H9 (cell line): ENCODE measurements around the gene DENND4A. TPM values are rescaled to one million over a fixed set of nuclear protein-coding genes. Genes with fewer than 3 reads are reported as not detected.

Experiments
- DNase-seq: peaks from one replicate; pipeline ENCODE4 v3.0.0-alpha.2; 2017
- H2AFZ ChIP-seq: one replicate; pipeline ENCODE4 v1.6.1; 2013; ENCODE audit warnings: mild to moderate bottlenecking, low read length, control low read depth, moderate library complexity
- H2AK5ac ChIP-seq: 2 replicates; pipeline ENCODE4 v1.6.1; 2013; ENCODE audit warnings: low read length, control low read depth, mixed read lengths; ENCODE audit not compliant: insufficient read length
- H2BK120ac ChIP-seq: one replicate; pipeline ENCODE4 v1.6.1; 2013; ENCODE audit warnings: low read depth, mild to moderate bottlenecking, low read length, control low read depth, inconsistent platforms; ENCODE audit not compliant: poor library complexity, severe bottlenecking
- H2BK12ac ChIP-seq: 2 replicates; pipeline ENCODE4 v1.6.1; 2013; ENCODE audit warnings: low read length, control low read depth, mixed read lengths, low read depth; ENCODE audit not compliant: insufficient read length
- H2BK15ac ChIP-seq: 2 replicates; pipeline ENCODE4 v1.6.1; 2013; ENCODE audit warnings: low read depth, low read length, control low read depth
- H2BK20ac ChIP-seq: one replicate; pipeline ENCODE4 v1.6.1; 2013; ENCODE audit warnings: low read depth, mild to moderate bottlenecking, low read length, control low read depth, inconsistent platforms; ENCODE audit not compliant: poor library complexity, severe bottlenecking
- H2BK5ac ChIP-seq: 2 replicates; pipeline ENCODE4 v1.6.1; 2013; ENCODE audit warnings: low read length, control low read depth, mixed read lengths; ENCODE audit not compliant: insufficient read length
- H3K14ac ChIP-seq: 2 replicates; pipeline ENCODE4 v1.6.1; 2013; ENCODE audit warnings: low read length, control low read depth; ENCODE audit not compliant: insufficient read depth
- H3K18ac ChIP-seq: 2 replicates; pipeline ENCODE4 v1.6.1; 2013; ENCODE audit warnings: low read depth, mild to moderate bottlenecking, mixed read lengths, low read length, control low read depth; ENCODE audit not compliant: insufficient read length
- H3K23ac ChIP-seq: 2 replicates; pipeline ENCODE4 v1.6.1; 2013; ENCODE audit warnings: low read length, control low read depth, mixed read lengths, low read depth; ENCODE audit not compliant: insufficient read length
- H3K23me2 ChIP-seq: 2 replicates; pipeline ENCODE4 v1.6.1; 2013; ENCODE audit warnings: low read depth, mild to moderate bottlenecking, mixed read lengths, low read length, control low read depth; ENCODE audit not compliant: insufficient read length, poor library complexity, severe bottlenecking
- H3K27ac ChIP-seq: 2 replicates; pipeline ENCODE4 v1.5.1; 2013; ENCODE audit warnings: low read length, control low read depth, mixed read lengths, low read depth; ENCODE audit not compliant: insufficient read length
- H3K27me3 ChIP-seq: 2 replicates; pipeline ENCODE4 v1.6.1; 2013; ENCODE audit warnings: low read length, control low read depth, inconsistent platforms; ENCODE audit not compliant: insufficient read depth
- H3K4ac ChIP-seq: 2 replicates; pipeline ENCODE4 v1.6.1; 2013; ENCODE audit warnings: low read depth, mild to moderate bottlenecking, control low read depth, inconsistent platforms, low read length, moderate library complexity
- H3K4me1 ChIP-seq: 2 replicates; pipeline ENCODE4 v1.6.1; 2013; ENCODE audit warnings: low read length, control low read depth, inconsistent platforms; ENCODE audit not compliant: insufficient read depth
- H3K4me2 ChIP-seq: 2 replicates; pipeline ENCODE4 v1.6.1; 2013; ENCODE audit warnings: low read length, control low read depth, mixed read lengths; ENCODE audit not compliant: insufficient read length, insufficient read depth
- H3K56ac ChIP-seq: 2 replicates; pipeline ENCODE4 v1.6.1; 2013; ENCODE audit warnings: low read depth, mild to moderate bottlenecking, mixed read lengths, low read length, control low read depth; ENCODE audit not compliant: insufficient read length
- H3K79me1 ChIP-seq: 2 replicates; pipeline ENCODE4 v1.6.1; 2013; ENCODE audit warnings: low read depth, mild to moderate bottlenecking, moderate library complexity, low read length, control low read depth, inconsistent platforms; ENCODE audit not compliant: insufficient read depth, poor library complexity, severe bottlenecking
- H3K79me2 ChIP-seq: 2 replicates; pipeline ENCODE4 v1.6.1; 2013; ENCODE audit warnings: low read length, control low read depth, inconsistent platforms; ENCODE audit not compliant: insufficient read depth
- H3K9ac ChIP-seq: 2 replicates; pipeline ENCODE4 v1.6.1; 2013; ENCODE audit warnings: low read length, control low read depth, mixed read lengths; ENCODE audit not compliant: insufficient read length; ENCODE audit errors: extremely low read depth
- H3K9me3 ChIP-seq: one replicate; pipeline ENCODE4 v1.6.1; 2013; ENCODE audit warnings: low read depth, low read length, inconsistent platforms; ENCODE audit not compliant: control insufficient read depth
- H3T11ph ChIP-seq: one replicate; pipeline ENCODE4 v1.6.1; 2013; ENCODE audit warnings: mild to moderate bottlenecking, low read length, control low read depth, inconsistent platforms
- H4K20me1 ChIP-seq: one replicate; pipeline ENCODE4 v1.6.1; 2013; ENCODE audit not compliant: control insufficient read depth, insufficient read length, insufficient read depth
- H4K5ac ChIP-seq: 2 replicates; pipeline ENCODE4 v1.6.1; 2013; ENCODE audit warnings: low read depth, mild to moderate bottlenecking, mixed read lengths, low read length, control low read depth; ENCODE audit not compliant: insufficient read length
- H4K8ac ChIP-seq: replicated peaks from 2 replicates; pipeline ENCODE4 v1.6.1; 2013; ENCODE audit warnings: low read length, control low read depth, mixed read lengths, low read depth; ENCODE audit not compliant: insufficient read length
- H4K91ac ChIP-seq: 2 replicates; pipeline ENCODE4 v1.6.1; 2013; ENCODE audit warnings: low read depth, mild to moderate bottlenecking, moderate library complexity, mixed read lengths, low read length, control low read depth; ENCODE audit not compliant: insufficient read length
- H3K27ac Mint-ChIP-seq, 3 experiments: 2 replicates in 2 of 3; 3 replicates in 1 of 3; pipeline ENCODE4 v1.8.0; 2020 to 2021; ENCODE audit warnings: mixed read lengths in 3 of 3, mild to moderate bottlenecking in 1 of 3, moderate library complexity in 1 of 3
- H3K27me3 Mint-ChIP-seq: 2 replicates; pipeline ENCODE4 v1.8.0; 2021; ENCODE audit warnings: low read depth, mild to moderate bottlenecking, moderate library complexity, mixed read lengths
- H3K36me3 Mint-ChIP-seq, 3 experiments: 2 replicates in 2 of 3; 3 replicates in 1 of 3; pipeline ENCODE4 v1.8.0; 2020 to 2021; ENCODE audit warnings: low read depth in 3 of 3, mixed read lengths in 3 of 3; ENCODE audit not compliant: insufficient read depth in 1 of 3
- H3K4me1 Mint-ChIP-seq, 2 experiments: 2 replicates each; pipeline ENCODE4 v1.8.0; 2020; ENCODE audit warnings: mixed read lengths in 2 of 2
- H3K4me3 Mint-ChIP-seq, 2 experiments: 2 replicates in 1 of 2; 3 replicates in 1 of 2; pipeline ENCODE4 v1.8.0; 2020 to 2021; ENCODE audit warnings: mild to moderate bottlenecking in 2 of 2, mixed read lengths in 2 of 2, moderate library complexity in 1 of 2
- H3K9me3 Mint-ChIP-seq, 2 experiments: 2 replicates in 1 of 2; 3 replicates in 1 of 2; pipeline ENCODE4 v1.8.0; 2020; ENCODE audit warnings: mild to moderate bottlenecking in 2 of 2, mixed read lengths in 2 of 2, moderate library complexity in 1 of 2
- WGBS: extraction: QIAGEN DNeasy Blood & Tissue Kit; methylation state at CpG from one replicate; pipeline ENCODE4 v1.1.7; 2013; ENCODE audit warnings: missing lambda C conversion rate, low lambda C conversion rate, mixed read lengths; ENCODE audit not compliant: insufficient read length; ENCODE audit errors: extremely low coverage; 5-methylcytosine and 5-hydroxymethylcytosine counted together
- total RNA-seq: library from RNA; stranded (reverse); gene quantifications from 2 replicates; pipeline ENCODE4 v1.2.1, GENCODE V29; 2021
- TF ChIP-seq, protein P1 (sequence below): fragments of 200-600 bp; sonication (generic); conservative IDR thresholded peaks from 3 replicates; pipeline ENCODE4 v1.8.0; 2021; ENCODE audit warnings: antibody characterized with exemption, mild to moderate bottlenecking

Gene DENND4A
- total RNA-seq, 1 experiment from 2014 or later, result 4.7 TPM

DNA sequence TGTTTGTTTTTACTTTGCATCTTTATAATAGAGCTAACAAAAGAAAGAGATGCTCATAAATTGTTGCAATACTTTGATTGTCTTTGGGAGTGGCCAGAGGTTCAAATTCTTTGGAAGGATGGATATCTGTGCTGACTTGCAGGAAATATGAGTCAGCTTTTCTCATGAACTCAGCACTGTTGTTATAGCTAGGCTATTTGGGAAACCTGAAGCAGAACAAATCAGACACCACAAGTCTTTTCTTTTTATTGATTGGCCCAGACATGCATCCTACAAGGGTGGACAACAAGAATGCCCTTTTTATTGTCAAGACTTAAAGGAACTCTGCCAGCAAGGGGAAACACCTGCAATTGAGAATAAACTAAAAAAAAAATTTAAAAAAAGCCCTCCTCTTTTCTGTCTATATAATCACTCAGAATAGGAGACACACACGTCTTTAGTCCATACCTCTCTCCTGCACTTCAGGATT is 4.6 kb upstream of the DENND4A start:
- H4K20me1 ChIP-seq, result no peaks in the 10 kb centered on the region
- H3T11ph ChIP-seq, result no peak overlapping the region
- no peak for DNase-seq
- no peak overlapping the region for H2AK5ac ChIP-seq
- TF ChIP-seq, protein P1, sequence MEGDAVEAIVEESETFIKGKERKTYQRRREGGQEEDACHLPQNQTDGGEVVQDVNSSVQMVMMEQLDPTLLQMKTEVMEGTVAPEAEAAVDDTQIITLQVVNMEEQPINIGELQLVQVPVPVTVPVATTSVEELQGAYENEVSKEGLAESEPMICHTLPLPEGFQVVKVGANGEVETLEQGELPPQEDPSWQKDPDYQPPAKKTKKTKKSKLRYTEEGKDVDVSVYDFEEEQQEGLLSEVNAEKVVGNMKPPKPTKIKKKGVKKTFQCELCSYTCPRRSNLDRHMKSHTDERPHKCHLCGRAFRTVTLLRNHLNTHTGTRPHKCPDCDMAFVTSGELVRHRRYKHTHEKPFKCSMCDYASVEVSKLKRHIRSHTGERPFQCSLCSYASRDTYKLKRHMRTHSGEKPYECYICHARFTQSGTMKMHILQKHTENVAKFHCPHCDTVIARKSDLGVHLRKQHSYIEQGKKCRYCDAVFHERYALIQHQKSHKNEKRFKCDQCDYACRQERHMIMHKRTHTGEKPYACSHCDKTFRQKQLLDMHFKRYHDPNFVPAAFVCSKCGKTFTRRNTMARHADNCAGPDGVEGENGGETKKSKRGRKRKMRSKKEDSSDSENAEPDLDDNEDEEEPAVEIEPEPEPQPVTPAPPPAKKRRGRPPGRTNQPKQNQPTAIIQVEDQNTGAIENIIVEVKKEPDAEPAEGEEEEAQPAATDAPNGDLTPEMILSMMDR, result no peak
- H2BK20ac ChIP-seq, result no peak overlapping the region
- no peak overlapping the region for H4K91ac ChIP-seq
- H2BK120ac ChIP-seq, result no peak overlapping the region
- H3K79me2 ChIP-seq, result no peaks in the 10 kb centered on the region
- no peak overlapping the region for H3K4me3 Mint-ChIP-seq
- no peaks in the 10 kb centered on the region for H3K27me3 Mint-ChIP-seq
- H2BK12ac ChIP-seq, result no peak overlapping the region
- no peak overlapping the region for H2BK5ac ChIP-seq
- no CpG with 5 or more reads among the region's 1 CpG for WGBS
- no peak overlapping the region for H4K8ac ChIP-seq
- H3K27ac ChIP-seq, result no peak overlapping the region
- no peaks in the 10 kb centered on the region for H3K79me1 ChIP-seq
- no peaks in the 10 kb centered on the region for H3K9me3 ChIP-seq
- H3K4me1 Mint-ChIP-seq, result peaks cover 22 to 24% of the 10 kb centered on the region in 2 experiments
- no peaks in the 10 kb centered on the region for H3K27me3 ChIP-seq
- no peak overlapping the region for H3K4ac ChIP-seq
- no peaks in the 10 kb centered on the region for H3K9me3 Mint-ChIP-seq
- H3K14ac ChIP-seq, result no peak overlapping the region
- H3K23me2 ChIP-seq, result no peaks in the 10 kb centered on the region
- no peak overlapping the region; a peak in 1 of 7 replicates for H3K27ac Mint-ChIP-seq
- no peak overlapping the region for H2BK15ac ChIP-seq
- H3K4me1 ChIP-seq, result peaks cover 5% of the 10 kb centered on the region; the same call in 1 of the 2 replicates
- no peak overlapping the region for H2AFZ ChIP-seq
- H3K56ac ChIP-seq, result no peak overlapping the region
- H3K4me2 ChIP-seq, result no peak overlapping the region
- H4K5ac ChIP-seq, result no peak overlapping the region
- H3K18ac ChIP-seq, result no peak overlapping the region
- H3K9ac ChIP-seq, result no peak overlapping the region
- no peak overlapping the region for H3K23ac ChIP-seq
- H3K36me3 Mint-ChIP-seq, result no peaks in the 10 kb centered on the region
